GM19193 (cell line): ENCODE data around the gene HECTD4.

Experiments
- POLR2A ChIP-seq: IDR thresholded peaks from 4 replicates; pipeline ENCODE4 v1.6.1; 2011; ENCODE audit not compliant: insufficient read depth, insufficient read length; ENCODE audit errors: extremely low read depth

Gene HECTD4

DNA sequence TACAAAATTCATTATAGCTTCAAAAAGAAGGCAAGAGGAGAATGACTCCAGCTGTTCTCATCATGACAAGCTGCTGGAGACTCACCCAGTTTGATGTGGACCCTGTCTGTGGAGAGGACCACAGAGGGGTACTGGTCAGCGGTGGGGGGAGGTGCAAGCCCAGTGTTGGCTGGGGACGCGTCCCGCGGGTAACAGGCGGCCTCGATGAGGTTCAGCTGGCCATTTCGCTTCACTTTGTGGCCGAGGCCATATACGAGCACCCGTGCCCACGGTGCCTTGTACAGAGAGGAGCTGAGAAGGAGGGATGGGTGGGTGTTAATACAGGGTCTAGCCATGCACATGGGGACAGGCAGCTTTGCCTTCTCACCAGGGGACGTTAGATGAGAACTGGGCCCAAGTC lies 189.8 kb downstream of the HECTD4 start:
- TF ChIP-seq POLR2A, result no peak

DNA sequence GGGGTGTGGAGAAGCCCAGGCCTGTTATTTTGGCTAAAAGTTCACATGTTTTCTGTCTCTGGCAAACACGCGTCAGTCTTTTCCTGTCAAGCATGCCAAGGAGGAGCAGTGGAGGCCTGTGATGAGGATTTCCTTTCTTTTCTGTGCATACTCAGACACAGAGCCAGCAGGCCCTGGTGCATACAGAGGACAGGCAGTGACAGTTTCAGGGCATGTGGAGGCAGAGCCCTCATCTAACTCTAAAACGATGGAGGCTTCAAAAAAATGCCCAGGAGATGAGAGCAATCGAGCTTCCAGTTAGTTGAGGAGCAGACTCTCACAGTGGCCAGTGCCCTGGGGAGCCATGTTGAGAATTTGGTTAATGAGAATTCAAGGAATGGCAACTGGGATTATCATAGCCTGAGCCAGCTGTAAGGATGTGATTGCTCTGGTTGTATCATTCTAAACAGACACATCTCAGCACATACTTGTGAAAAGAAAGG lies 190.3 kb downstream of the HECTD4 start:
- TF ChIP-seq POLR2A, result no peak

DNA sequence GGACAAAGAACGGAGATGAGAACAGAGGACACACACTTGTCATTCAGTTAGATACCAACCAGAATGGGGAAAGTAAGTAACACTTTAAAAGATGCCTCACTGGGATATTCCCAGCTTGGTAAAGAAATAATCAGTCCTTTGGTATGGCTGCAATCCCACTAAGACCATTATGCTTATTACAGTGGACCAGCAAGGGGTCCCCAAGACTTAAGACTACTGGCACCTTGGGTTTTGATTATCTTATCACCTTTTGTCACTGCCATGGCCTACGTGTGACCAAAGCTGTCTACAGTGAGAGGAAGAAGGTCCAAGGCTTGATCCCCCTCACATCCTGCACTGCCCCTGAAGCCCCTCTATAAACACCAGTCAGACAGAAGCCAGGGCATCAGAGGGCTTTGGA lies 191.0 kb downstream of the HECTD4 start:
- no peak for TF ChIP-seq POLR2A

DNA sequence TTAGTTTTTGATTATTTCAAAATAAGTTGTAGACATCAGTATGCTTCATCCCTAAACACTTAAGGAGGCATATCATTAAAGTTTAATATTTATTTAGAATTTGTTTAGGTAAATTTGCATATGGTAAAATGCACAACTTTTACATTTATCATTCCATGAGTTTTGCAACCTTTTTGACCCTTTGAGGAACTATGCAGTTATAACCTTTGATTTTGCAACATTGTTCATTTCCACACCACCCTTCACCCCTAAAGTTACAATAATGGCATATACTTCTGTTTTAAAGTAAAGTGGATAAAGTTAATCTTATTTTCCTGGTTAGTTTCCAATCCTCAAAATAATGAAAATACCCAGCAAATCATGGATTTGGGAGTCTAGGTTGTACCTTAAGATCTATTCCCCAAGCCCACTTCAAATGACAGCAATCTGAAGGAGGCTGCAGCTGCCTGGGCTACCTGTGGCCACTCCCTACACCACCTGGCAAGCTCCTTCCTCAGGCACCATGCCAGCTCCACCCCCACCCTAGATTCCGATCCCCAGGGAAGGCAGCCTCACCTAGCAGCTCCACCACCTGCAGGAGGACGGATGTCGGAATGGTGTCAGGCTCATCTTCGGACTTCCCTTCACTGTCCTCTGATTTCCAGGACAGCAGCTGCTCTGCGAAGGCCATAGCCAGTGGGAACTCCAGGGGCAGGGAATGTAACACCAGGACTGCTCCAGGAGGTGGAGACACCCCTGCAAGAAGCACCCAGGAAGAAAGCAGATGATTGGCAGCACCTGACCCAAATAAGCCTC lies 191.8 kb downstream of the HECTD4 start:
- TF ChIP-seq POLR2A, result no peak

DNA sequence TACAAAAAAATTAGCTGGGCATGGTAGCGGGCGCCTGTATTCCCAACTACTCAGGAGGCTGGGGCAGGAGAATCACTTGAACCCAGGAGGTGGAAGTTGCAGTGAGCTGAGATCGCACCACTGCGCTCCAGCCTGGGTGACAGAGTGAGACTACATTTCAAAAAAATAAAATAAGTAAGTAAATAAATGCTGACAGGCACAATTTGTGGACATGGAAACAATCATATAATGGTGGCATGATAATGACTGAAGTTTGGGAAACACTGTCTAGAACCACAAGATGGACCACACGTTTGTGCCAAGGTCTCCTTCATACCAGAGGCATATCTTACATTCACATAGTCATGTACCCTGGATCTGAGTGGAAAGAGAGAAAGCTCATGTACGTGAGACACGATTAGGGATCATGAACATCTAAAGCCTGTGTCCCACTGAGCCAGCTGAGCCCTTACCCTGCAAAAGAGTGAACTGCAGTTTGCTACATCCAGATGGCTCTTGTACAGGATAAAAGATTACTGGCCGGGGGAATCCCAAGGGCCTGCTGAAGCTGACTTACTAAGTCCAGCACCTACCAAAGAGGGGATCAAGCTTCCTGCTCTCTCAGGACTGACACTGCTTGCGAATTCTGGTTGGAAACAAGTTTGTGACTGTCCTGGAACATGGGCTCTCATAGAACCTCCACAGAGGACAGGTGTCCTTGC lies 194.0 kb downstream of the HECTD4 start:
- TF ChIP-seq POLR2A, result no peak

DNA sequence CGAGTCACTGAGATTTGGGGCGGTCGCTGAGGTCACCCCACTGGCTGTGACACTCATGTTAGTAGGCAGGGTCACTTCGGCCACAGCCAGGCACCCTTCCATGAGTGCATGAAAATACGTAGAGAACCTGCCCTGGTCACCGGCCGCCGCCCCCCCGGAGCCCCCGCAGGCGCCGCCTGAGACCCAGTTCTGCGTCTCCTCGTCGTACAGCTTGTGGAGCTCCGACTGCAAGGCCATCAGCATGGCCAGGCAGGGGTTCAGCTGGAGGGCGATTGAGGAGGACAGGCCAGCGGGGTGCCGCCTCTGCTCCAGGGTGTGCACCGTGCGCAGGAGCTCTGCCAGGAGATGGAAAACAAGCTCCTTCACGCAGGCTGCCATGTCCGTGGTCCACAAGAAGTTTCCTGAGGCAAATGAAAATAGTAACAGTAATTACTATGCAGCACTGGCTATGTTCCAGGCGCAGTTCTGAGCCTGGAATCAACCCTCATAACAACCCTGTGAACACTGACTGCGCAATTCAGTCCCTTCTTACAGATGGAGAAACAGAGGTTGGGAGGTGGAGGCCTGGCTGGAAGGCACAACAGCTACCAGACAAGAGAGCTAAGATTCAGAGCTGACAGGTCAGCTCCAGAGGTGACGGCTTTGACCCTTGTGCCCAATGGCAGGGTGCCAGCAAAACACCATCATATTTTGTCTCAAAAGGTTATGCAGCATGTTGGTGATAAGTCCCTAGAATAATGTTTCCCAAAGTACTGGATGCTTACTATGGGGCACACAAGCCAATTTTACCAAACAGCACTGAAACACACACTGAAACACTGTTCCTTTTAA lies 196.9 kb downstream of the HECTD4 start:
- no peak for TF ChIP-seq POLR2A

DNA sequence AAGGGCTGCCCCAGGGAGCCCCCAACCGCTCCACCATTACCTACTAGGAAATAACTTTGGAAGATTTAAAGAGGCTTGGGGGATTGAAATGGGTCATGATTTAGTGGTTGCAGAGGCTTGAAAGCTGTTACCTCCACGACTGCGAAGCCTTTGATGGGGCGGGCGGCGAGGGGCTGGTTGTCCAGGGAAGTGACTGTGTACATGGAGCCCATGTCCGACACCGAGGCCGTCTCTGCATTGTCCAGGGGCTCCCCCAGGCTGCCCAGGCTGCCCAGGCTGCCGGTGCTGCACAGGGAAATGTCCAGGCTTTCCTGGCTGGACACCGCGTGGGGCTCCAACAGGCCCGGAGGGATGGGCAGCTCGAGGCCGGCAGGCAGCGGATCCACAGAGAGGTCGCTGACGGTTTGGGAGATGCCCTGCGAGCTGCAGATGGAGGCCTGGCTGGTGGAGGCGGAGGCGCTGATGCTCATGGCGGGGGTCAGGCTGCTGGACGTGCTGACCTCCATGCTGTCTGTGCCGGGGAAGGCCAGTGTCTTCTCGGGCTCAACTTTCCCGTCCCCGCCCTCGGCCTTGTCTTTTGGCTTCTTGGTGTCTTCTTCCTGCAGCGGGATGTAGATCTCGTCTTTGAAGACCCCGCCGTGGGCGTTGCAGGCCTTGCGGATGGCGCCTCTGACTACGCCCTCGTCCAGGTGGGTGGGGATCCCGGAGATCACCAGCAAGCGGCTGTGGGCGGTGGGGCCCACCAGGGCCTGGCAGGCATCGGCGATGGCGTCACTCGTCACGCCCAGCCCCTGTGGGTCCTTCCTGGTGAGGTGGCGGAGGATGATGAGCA lies 198.0 kb downstream of the HECTD4 start:
- TF ChIP-seq POLR2A, result no peak

DNA sequence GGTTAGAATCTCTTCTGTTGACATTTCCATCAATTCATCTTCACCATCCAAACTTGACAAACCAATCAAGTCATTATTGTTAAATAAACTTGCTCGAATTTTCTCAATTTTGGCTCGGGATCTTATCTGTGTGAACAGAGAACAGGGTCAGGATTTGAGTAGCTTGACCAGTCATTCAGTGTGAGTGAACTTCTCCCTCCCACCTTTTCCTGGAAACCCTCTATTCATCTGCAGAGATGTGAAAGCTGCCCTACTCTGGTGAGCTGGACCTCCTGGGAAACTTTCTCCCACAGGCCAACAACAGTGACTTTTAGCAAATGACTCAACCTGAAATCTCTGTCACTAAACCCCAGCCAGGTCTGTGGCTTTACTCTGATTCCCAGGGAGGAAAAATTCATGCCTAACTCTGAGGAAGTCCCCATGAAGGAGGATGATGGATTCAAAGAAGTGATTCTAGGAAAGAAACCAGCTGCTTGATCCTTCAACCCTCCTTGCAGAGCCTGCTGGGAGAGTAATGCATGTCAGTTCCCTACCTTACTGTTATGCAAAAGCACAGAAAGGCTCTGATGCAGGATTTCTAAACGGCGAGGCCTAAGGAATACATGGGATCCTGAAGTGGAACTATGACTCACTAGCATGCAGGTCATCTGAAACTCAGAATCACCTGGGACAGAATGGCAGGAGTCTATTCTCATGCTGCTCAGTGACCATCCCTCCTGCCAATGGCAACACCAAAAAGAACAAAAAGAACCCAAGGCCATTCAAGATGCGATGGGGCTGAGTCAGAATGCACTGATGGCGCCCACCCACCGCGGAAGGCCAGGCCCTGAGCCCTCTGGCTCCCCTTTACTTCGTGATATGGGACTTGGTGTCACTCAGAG lies 198.8 kb downstream of the HECTD4 start:
- no peak for TF ChIP-seq POLR2A

DNA sequence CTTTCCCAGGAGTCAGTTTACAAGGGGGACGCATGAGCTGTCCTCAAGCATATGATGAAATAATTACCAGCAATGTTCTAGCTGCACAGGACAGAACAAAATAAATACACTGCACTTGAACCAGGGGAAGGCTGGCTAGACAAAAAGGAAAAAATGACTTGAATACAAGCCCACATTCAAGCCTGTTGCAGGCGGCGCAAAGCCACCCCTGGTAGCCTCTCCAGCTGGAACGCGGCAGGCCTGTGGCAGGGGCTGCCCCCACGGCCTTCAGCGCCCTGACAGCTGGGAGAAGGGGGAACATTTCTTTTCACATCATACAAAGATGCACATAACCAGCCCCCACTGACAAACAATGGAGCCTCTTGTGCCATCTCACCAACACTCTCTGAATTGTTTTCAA lies 199.7 kb downstream of the HECTD4 start:
- no peak for TF ChIP-seq POLR2A

DNA sequence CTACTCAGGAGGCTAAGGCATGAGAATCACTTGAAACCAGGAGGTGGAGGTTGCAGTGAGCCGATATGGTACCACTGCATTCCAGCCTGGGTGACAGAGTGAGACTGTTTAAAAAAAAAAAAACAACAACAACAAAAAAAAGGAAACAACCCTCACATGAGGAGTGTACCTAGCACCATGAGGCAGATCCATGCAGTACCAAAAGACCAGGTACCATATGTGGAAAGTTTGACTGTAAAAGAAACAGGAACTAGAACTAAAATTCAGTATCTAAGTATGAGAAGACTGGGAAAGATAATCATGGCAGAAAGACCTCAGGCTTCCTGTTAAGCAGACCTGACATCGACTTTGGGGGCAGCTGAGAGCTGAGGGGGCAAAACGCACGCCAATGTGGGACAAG lies 201.8 kb downstream of the HECTD4 start:
- no peak for TF ChIP-seq POLR2A

DNA sequence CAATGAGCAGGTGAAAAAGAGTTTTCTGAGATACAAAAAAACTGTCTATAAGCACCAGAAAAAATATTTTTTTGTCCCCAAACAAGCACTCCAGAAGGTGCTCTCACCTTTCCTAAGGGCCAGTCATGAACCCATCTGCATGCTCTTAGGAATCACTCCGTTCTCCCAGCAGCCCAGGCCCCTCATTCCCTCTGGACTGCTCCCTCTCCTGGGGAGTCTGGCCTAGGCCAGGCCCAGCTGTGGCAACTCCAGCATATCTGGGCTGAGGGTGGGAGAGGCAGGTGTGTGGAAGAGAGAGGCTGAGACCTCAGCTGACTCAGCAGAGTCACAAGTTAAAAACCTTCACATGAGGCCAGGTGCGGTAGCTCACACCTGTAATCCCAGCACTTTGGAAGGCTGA lies 202.3 kb downstream of the HECTD4 start:
- no peak for TF ChIP-seq POLR2A

DNA sequence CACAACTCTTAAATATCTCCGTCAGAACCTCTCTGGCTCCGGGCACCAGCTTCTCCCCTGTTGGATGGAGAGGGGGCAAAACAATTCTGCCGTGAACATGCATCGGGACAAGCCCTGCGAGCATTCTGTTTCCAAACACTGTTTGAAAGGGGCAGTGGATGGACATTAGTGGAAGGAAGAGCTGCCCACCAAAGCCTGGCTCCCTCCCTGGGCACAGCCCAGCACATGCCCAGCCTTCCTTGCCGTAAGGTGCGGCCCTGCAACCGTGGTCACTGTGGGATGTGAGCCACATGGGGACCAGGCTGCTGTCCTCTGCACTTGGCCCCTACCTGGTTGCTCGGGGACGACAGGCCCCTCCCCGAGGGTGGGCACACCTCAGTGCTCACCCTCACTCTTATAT lies 202.9 kb downstream of the HECTD4 start:
- no peak for TF ChIP-seq POLR2A

DNA sequence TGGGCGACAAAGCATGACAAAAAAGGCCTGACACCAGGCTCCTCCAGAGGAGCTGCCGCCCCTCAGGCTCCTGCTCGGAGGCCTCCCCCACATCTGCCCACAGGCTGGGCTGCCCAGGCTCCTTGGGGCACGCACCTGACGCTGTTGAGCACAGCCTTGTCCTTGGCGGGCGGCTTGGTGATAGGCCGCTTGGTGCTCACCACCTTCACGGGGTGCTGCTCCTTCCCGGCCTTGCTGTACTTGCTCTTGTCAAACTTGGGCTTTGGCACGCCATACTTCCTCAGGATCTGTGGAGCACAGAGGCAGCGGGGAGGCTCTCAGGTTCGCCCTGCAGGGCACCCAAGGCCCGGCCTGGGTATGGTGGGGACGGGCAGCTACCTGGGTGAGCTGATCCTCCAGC lies 203.4 kb downstream of the HECTD4 start:
- TF ChIP-seq POLR2A, result no peak
